Measurements from ENCODE around the gene COBL.

- TF ChIP-seq CTCF (conservative IDR thresholded peaks at IDR 0.05; ENCODE audit: low read length) (no peak), EZH2phosphoT487 (IDR thresholded peaks at IDR 0.05; ENCODE audit: borderline replicate concordance) (no peak)
These were observed 89.6 kb downstream of the COBL start for GRCh38 chr7:51226916-51227535.

Data from Loucy (cell line).